ENCODE measurements around the gene ANOS1. TPM values are rescaled to one million over a fixed set of nuclear protein-coding genes. Genes with fewer than 3 reads are reported as not detected.

The ANOS1 gene
- total and polyA plus RNA-seq, 2 of the 8 experiments (the other 6 are each of a cell fraction or from before 2014, with no cell fraction given): 34.4 to 59.0 TPM

GRCh38 chrX:8673201-8673600 is 58.7 kb downstream of the ANOS1 start (continued):
- TF ChIP-seq ATF2 (IDR thresholded peaks at IDR 0.05; ENCODE audit: low read length) (no peak), BRCA1 (IDR thresholded peaks at IDR 0.05; ENCODE audit: low read depth, low read length) (no peak)
